ENCODE measurements around the gene MCTP2. TPM values are rescaled to one million over a fixed set of nuclear protein-coding genes. Genes with fewer than 3 reads are reported as not detected.

The MCTP2 gene
- total RNA-seq, 1 donor from 2014 or later: 2.1 TPM

DNA sequence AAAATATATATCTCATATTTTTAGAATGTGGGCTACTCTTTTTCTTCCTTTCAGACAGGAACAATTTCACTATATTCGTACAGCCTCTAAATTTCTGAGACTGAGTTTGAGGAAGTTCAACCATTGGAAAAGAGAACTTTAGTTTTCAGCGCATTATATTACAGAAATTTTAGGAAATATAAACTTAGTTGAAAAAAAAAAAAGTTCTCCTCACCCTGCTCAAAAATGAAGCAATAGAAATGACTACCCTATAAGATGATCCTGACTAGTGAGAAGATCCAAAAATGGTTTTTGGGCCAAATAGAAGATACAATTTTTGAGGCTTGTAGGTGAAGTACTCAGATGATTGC lies 139.6 kb downstream of the MCTP2 start:
- intact Hi-C loops (cut with micrococcal nuclease): no loop called here
- DNase-seq (no peak), ATAC-seq (no peak)

DNA sequence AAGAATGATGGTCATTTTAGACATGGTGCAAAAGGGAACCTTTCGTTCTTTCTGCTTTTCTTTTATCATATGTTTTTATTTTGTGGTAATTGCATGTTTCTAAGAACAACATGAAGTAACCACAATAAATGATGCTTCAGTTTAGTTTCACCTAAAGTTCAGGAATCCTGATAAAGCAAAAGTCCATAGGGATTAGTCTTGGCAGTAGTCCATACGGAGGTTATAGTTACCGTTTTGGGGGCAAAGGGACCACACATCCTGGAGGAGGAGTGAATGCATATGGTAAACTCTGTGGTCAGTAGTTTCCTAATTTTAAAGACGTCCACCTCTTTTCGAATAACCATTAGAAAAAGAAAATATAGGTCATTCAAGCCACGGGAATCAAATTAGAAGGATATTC lies 141.5 kb downstream of the MCTP2 start:
- DNase-seq: no peak
- intact Hi-C loops (cut with micrococcal nuclease): no loop called here
- ATAC-seq: no peak

DNA sequence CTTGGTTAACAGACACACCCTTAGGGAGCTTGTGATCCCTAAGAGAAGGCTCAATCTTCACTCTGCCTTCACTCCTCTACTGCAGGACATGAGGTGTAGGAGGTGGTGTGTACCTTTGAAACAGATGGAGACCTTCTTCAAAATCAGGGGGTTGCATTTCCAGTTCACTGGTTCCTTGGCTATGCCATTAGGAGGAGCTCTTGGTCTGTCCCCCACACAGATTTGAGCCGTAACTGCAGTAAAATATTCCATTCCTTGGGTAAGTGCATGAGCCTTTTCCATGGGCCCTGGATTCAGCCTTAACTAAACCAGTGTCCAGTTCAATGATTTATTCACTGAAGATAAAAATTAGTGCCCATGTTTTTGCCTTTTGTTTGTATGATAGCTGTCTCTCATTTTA lies 144.6 kb downstream of the MCTP2 start:
- DNase-seq (no peak), ATAC-seq (no peak)
- intact Hi-C loops (cut with micrococcal nuclease): no loop called here

- no peak for ATAC-seq
- DNase-seq: no peak
- intact Hi-C loops (cut with micrococcal nuclease): no loop called here
Measured at GRCh38 chr15:94379986-94380385, 148.6 kb downstream of the MCTP2 start.

DNA sequence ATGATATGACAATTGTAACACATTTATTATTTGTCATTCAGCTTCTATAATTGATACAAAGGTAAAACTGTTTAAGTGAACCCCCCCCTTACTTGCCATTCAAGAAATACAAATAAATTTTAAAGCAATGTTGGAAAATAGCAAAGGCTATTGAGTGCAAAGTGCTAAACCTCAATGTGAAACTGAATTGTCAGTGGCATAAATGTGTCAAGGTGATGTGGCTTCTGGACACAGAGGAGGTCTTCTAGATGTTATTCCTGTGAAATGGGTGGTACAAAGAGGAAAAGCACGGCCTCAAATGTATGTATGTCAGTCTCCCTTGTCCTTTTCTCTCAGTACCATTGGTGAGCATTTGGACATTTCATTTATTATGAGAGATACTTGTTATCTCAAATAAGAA lies 149.4 kb downstream of the MCTP2 start:
- DNase-seq (no peak), ATAC-seq (no peak)
- intact Hi-C loops (cut with micrococcal nuclease): no loop called here

GRCh38 chr15:94381384-94381783 lies 150.0 kb downstream of the MCTP2 start:
- no peak for ATAC-seq
- no peak for DNase-seq
- intact Hi-C loops (cut with micrococcal nuclease): no loop called here

DNA sequence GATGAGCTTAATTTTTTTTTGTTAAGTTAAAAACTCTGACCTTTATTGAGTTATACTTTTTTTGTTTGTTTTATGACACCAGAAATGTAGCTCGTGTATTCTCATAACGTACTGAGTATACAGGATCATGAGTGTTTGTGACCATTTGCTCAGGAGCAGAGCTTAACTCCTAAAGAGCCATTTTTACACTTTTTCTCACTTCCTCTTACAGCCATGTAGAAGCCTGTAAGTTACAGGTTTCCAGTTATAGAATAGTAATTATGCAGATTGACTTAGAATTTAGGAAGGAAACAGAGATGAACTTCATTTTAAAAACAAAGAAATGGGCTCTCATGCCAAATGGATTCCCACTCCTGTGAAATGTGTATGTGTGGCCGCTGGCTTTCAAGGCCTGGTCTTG lies 151.7 kb downstream of the MCTP2 start:
- no peak for ATAC-seq
- no peak for DNase-seq
- intact Hi-C loops (cut with micrococcal nuclease): no loop called here

GRCh38 chr15:94383706-94384105 lies 152.3 kb downstream of the MCTP2 start:
- ATAC-seq (no peak), DNase-seq (no peak)
- intact Hi-C loops (cut with micrococcal nuclease): no loop called here

- ATAC-seq (no peak), DNase-seq (no peak)
- intact Hi-C loops (cut with micrococcal nuclease): no loop called here
Measured at GRCh38 chr15:94385441-94385840, 154.1 kb downstream of the MCTP2 start.

GRCh38 chr15:94386351-94386750 lies 155.0 kb downstream of the MCTP2 start:
- no peak for ATAC-seq
- intact Hi-C loops (cut with micrococcal nuclease): no loop called here
- no peak for DNase-seq

DNA sequence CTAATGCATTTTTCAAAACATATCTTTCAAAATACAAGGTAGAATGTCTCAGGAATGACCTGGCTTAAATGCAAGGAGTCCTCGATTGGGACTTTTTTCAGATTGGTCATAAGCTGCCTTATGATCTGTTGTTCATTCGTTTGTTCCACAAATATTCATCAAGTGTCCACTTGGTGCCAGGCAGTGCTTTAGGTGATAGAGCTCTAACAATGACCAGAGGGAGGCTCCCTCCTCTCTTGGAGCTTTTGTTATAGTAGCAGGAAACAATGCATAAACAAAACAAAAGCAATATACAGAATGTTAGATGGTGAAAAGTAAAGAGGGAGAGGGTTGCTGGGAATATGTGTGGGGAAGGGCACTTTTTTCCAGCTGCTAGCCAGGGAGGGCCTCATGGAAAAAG lies 156.1 kb downstream of the MCTP2 start:
- intact Hi-C loops (cut with micrococcal nuclease): no loop called here
- ATAC-seq (no peak), DNase-seq (no peak)

DNA sequence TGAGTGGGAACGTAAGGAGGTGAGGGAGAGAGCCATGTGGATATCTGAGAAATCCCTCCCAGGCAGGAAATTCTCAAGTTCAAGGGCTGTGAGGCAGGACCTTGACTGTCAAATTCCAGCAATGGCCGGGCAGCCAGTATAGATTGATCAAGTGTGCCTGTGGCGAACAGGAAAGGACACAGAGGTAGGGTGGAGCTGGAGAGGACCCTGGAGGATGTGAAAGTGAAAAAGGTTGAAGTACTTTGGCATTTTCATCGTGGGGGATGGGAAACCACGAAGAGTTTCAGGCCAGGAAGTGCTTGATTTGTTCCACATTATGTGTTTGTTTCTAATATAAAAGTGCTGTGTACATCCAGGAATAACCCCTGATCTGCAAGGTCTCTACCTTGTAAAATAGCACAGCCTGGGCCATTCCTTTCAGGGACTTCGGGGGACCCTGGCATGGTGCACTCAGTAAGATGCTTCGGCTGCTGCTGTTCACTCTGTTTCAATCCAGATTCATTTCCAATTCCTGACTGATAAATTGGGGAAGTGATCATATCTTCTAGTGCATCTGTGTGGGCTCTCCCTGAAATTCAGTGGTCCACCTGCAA lies 156.6 kb downstream of the MCTP2 start:
- intact Hi-C loops (cut with micrococcal nuclease): no loop called here
- no peak for ATAC-seq
- no peak for DNase-seq

DNA sequence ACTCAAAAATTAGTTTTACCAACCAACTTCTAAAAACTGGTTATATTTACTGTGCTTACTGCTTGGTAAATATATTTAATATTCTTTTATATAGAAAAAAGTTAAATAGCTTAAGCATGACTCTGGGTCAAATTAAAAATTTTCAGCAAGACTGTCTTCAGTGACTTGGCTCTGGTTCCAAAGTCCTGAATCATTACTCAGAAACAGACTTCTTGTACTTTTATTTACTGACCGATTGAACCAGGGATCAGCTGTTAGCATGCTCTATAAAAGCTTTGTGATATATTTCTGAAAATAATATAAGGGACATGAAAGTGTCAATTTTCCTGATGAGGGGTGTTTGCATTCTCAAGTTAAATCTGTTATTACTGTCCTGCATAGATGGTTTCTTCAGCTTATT lies 164.3 kb downstream of the MCTP2 start:
- DNase-seq (no peak), ATAC-seq (no peak)
- intact Hi-C loops (cut with micrococcal nuclease): no loop called here

DNA sequence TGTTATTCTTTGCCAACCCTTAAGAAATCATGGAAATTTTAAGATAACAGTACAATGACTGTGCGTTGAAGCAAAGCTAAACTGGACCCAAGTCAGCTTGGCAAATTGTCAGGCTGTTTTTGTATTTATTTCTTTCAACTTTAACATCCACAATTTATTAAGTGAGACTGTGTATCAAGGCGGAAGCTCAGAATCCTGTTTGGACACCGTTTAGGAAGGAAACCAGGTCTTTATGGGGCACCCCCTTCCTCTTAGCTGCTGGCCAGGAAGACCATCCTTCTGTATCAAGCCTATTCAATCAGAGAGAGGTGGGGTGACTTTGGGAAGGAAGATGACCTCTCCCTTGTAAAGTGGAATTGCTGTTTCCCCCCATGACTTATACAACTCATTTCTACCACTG lies 166.0 kb downstream of the MCTP2 start:
- ATAC-seq (peak; percentile 66), DNase-seq (no peak)
- intact Hi-C loops (cut with micrococcal nuclease): no loop called here

DNA sequence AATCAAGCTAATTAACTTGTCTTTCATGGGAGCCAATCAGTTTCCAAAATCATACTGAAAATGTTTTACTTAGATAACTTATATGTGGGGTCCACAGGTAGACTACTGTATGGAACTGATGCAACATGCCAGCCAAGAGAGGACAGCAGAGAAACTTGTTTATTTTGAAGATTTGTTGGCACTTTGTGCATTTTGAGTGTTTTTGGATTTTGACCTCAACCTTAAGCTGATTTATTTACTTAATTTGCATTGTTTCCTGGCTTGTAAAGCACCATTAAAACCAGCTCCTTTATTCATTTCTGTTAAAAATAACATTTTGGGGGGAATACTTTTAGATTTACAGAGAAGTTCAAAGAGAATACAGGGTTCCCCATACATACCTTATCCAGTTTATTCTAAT lies 166.6 kb downstream of the MCTP2 start:
- ATAC-seq (no peak), DNase-seq (no peak)
- intact Hi-C loops (cut with micrococcal nuclease): no loop called here

- ATAC-seq (no peak), DNase-seq (no peak)
- intact Hi-C loops (cut with micrococcal nuclease): no loop called here
Measured at GRCh38 chr15:94400526-94401298, 169.4 kb downstream of the MCTP2 start.

GRCh38 chr15:94403331-94403730 lies 172.0 kb downstream of the MCTP2 start:
- intact Hi-C loops (cut with micrococcal nuclease): no loop called here
- DNase-seq (no peak), ATAC-seq (no peak)

DNA sequence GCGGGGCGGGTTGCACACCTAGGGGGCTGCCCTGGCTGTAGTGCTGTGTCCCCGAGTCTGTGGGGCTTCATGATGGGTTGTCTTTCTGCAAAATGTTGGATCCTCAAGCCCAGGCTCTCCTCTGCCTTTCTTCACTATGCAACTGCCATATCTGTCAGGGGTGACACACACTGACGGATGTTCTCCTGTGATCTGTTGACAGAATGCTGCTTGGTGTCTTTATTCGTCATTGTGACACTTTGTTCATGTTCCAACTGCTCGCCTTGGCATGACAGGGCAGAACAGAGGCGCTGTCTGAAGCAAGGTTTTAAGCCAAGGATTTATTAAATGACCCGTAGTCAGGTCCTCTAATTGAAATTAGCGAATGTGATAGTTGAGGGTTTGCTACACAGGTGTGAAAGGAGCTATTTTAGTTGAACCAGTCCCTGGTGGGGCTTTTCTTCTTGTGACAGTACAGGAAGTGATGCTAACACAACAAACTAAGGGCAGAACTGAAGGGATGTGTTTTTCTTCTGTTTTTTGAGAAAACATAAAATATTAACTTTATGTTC lies 173.4 kb downstream of the MCTP2 start:
- ATAC-seq (no peak), DNase-seq (no peak)
- intact Hi-C loops (cut with micrococcal nuclease): no loop called here

GRCh38 chr15:94411285-94411684 lies 179.9 kb downstream of the MCTP2 start:
- no peak for ATAC-seq
- DNase-seq: no peak
- intact Hi-C loops (cut with micrococcal nuclease): no loop called here

DNA sequence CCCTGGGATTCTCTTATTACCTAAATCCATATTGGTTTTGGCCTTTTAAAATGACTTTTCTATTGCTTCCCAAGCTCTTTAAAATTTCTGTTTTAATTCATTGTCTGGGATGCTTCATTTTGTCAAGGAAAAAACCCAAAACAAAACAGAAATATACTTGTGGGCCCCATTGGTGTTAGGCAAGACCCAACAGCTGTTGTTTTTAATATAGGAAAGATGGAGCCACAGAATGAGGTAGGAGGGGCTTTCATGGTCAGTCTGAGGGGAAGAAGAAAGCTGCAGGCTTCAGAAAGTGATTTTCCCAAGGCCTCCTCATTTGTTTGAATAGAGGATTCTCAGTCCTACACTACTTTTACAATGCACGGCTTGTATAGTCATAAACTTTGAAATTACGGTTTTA lies 180.5 kb downstream of the MCTP2 start:
- intact Hi-C loops (cut with micrococcal nuclease): no loop called here
- DNase-seq: no peak
- no peak for ATAC-seq
